Vagina (tissue), 2 donors: ENCODE results near the gene CEND1.

Experiments used
- POLR2A ChIP-seq, 2 donors: fragments of 450-650 bp; IDR thresholded peaks; one replicate each; pipeline ENCODE4 v1.6.1; 2017; ENCODE audit warnings: antibody characterized with exemption in 2 of 2, mild to moderate bottlenecking in 2 of 2, moderate library complexity in 2 of 2
- TF ChIP-seq, protein P1 (sequence below), 3 experiments: fragments of 450-650 bp in 2 of 3; fragments of 200-600 bp in 1 of 3; sonication (generic) in 1 of 3; IDR thresholded peaks; one replicate each; pipeline ENCODE4 v1.5.1; 2017 to 2019; ENCODE audit warnings: antibody characterized with exemption in 3 of 3, mild to moderate bottlenecking in 2 of 3, moderate library complexity in 2 of 3

GRCh38 chr11:811446-812245, 21.8 kb upstream of the CEND1 start:
- TF ChIP-seq, protein P1, sequence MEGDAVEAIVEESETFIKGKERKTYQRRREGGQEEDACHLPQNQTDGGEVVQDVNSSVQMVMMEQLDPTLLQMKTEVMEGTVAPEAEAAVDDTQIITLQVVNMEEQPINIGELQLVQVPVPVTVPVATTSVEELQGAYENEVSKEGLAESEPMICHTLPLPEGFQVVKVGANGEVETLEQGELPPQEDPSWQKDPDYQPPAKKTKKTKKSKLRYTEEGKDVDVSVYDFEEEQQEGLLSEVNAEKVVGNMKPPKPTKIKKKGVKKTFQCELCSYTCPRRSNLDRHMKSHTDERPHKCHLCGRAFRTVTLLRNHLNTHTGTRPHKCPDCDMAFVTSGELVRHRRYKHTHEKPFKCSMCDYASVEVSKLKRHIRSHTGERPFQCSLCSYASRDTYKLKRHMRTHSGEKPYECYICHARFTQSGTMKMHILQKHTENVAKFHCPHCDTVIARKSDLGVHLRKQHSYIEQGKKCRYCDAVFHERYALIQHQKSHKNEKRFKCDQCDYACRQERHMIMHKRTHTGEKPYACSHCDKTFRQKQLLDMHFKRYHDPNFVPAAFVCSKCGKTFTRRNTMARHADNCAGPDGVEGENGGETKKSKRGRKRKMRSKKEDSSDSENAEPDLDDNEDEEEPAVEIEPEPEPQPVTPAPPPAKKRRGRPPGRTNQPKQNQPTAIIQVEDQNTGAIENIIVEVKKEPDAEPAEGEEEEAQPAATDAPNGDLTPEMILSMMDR (IDR thresholded peaks at IDR 0.05): no peak
- TF ChIP-seq POLR2A (IDR thresholded peaks at IDR 0.05): no peak
